IMR-90 (cell line): ENCODE results near the gene EML4.

Source experiments
- FOS ChIP-seq: fragments of 150-350 bp; IDR thresholded peaks from 2 replicates; pipeline ENCODE4 v1.6.1; 2016; ENCODE audit warnings: low read depth, low read length
- NFE2L2 ChIP-seq: fragments of 150-350 bp; IDR thresholded peaks from 2 replicates; pipeline ENCODE4 v1.6.1; 2016; ENCODE audit warnings: low read depth, mild to moderate bottlenecking, low read length
- POLR2A ChIP-seq: IDR thresholded peaks from 2 replicates; pipeline ENCODE4 v1.6.1; 2012; ENCODE audit warnings: mild to moderate bottlenecking, low read depth, low read length
- TF ChIP-seq, protein P1 (sequence below): conservative IDR thresholded peaks from 2 replicates; pipeline ENCODE4 v1.5.1; 2012; ENCODE audit warnings: mild to moderate bottlenecking, low read depth, low read length, improper control_type of control experiment

DNA sequence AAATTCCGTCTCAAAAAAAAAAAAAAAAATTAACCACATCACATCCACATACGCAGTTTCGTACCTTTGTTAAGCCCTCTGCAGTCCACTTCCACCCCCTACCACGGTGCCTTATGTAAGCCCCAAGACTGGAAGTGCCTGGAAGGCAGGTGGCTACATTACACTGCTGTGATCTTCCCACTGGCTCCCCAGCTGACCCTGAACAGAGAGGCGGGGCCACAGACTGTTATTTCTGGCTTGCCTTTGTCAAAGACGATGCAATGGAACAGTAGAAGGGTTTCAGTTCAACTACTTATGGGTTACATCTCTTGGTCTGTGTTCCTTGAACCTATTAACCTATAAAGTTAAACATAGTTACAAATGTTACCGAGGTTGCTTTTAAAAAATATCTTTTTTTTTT, 207.6 kb downstream of the EML4 start:
- TF ChIP-seq, protein P1, sequence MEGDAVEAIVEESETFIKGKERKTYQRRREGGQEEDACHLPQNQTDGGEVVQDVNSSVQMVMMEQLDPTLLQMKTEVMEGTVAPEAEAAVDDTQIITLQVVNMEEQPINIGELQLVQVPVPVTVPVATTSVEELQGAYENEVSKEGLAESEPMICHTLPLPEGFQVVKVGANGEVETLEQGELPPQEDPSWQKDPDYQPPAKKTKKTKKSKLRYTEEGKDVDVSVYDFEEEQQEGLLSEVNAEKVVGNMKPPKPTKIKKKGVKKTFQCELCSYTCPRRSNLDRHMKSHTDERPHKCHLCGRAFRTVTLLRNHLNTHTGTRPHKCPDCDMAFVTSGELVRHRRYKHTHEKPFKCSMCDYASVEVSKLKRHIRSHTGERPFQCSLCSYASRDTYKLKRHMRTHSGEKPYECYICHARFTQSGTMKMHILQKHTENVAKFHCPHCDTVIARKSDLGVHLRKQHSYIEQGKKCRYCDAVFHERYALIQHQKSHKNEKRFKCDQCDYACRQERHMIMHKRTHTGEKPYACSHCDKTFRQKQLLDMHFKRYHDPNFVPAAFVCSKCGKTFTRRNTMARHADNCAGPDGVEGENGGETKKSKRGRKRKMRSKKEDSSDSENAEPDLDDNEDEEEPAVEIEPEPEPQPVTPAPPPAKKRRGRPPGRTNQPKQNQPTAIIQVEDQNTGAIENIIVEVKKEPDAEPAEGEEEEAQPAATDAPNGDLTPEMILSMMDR: no peak
- TF ChIP-seq POLR2A: no peak
- no peak for TF ChIP-seq NFE2L2
- no peak for TF ChIP-seq FOS
